Spleen (tissue), 7 donors: ENCODE results near the gene OPHN1.

Experiments
- CTCF ChIP-seq, 11 experiments: fragments of 200-600 bp in 7 of 11; fragments of 450-650 bp in 4 of 11; sonication (generic) in 4 of 11; IDR thresholded peaks in 8 of 11; conservative IDR thresholded peaks in 3 of 11; 1 replicate in 7 of 11; 2 replicates in 4 of 11; pipeline versions ENCODE4 v1.4.0 to v1.8.0; 2016 to 2021; ENCODE audit warnings: antibody characterized with exemption in 11 of 11, inconsistent platforms in 4 of 11, mild to moderate bottlenecking in 1 of 11
- POLR2A ChIP-seq, 3 donors: fragments of 450-650 bp; IDR thresholded peaks; one replicate each; pipeline ENCODE4 v1.5.1; 2017; ENCODE audit warnings: antibody characterized with exemption in 3 of 3, mild to moderate bottlenecking in 1 of 3
- POLR2AphosphoS5 ChIP-seq, 3 donors: sonication (generic); formaldehyde crosslinking; IDR thresholded peaks; one replicate each; pipeline ENCODE4 v1.5.1; 2017; ENCODE audit warnings: antibody characterized with exemption in 3 of 3
- donor health status: DM: no; HTN: no; CAD: no; lungs with moderate emphysema.
- donor health status: DM: no; HTN: no; CAD: no.
- donor health status: DM: no; HTN: no; CAD: no.

GRCh38 chrX:68077378-68077777 is 355.9 kb downstream of the OPHN1 start:
- TF ChIP-seq CTCF (IDR thresholded peaks at IDR 0.05 in 8 of 11, conservative IDR thresholded peaks at IDR 0.05 in 3 of 11) (no peak), POLR2A (IDR thresholded peaks at IDR 0.05) (no peak), POLR2AphosphoS5 (IDR thresholded peaks at IDR 0.05) (no peak)
